ENCODE measurements around the gene SLC38A2.
A peak's percentile ranks its signal among the peaks of the same experiment; 100 is the strongest.

SLC38A2 gene

DNA sequence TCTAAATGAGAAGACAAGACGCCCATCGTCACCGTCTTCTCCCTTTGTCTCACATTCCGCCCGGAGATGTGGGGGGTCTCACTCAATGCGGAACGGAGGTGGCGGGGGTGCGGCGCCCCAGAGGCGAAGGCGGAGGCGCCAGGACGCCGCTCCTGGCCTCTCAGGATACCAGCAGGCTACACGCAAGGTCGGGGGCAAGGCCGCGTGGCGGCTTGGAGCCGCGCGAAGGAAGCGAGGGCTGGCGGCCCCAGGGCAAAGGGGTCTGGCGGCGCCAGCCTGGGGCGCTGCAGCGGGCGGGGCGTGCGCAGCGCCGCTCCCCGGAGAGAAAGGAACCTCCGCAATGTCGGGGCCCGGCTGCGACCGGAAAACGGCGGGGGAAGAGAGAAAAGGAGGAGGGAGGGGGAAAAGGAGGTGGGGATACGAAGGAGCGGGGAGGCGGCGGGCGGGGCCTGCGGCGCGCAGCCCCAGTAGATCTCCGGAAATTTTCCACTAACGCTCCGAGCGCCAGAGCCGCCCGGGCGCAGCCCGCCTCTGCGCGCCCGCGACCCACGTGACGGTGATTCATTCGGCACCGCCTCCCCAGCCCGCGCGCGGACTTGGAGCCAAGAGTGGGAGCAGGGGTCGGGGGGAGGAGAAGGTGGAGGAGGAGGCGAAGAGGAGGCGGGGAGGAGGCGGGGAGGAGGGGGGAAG, 10.5 kb upstream of the SLC38A2 start:
- peak; percentile 88 for DNase-seq (ENCODE audit: low read depth)
- peak overlapping the region; percentile 74 for H3K4me3 ChIP-seq (ENCODE audit: low read depth, low read length)
- TF ChIP-seq, protein P1, sequence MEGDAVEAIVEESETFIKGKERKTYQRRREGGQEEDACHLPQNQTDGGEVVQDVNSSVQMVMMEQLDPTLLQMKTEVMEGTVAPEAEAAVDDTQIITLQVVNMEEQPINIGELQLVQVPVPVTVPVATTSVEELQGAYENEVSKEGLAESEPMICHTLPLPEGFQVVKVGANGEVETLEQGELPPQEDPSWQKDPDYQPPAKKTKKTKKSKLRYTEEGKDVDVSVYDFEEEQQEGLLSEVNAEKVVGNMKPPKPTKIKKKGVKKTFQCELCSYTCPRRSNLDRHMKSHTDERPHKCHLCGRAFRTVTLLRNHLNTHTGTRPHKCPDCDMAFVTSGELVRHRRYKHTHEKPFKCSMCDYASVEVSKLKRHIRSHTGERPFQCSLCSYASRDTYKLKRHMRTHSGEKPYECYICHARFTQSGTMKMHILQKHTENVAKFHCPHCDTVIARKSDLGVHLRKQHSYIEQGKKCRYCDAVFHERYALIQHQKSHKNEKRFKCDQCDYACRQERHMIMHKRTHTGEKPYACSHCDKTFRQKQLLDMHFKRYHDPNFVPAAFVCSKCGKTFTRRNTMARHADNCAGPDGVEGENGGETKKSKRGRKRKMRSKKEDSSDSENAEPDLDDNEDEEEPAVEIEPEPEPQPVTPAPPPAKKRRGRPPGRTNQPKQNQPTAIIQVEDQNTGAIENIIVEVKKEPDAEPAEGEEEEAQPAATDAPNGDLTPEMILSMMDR (IDR thresholded peaks at IDR 0.05; ENCODE audit: low read depth, low read length, missing control alignments) = peak; percentile 22

DNA sequence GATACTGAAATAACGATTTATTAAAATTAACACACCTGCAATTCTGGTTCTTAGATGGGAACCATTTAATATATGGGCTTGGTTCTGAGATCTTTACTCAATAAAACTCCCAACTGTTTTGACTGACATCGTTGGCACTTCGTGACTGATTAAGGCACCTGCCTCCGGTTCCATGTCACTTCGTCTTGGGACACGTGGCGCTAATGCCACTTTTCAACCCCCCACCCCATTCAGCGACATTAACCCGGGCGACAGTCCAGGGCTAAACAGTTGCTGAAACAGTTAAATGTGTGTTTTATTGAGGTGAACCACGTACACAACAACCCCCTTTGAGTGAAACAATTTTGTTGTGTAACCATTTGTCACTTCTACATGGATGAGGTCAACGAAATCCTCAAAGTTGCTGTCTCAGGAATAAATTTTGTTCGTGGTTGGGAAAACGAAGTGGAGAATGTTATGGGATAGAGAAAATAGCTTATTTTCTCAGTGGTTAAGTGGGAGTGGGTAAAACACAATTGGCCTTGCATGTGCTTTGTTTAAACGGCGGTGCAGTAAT, 9.9 kb upstream of the SLC38A2 start:
- TF ChIP-seq, protein P1 (IDR thresholded peaks at IDR 0.05; ENCODE audit: low read depth, low read length, missing control alignments) = no peak
- DNase-seq (ENCODE audit: low read depth) = no peak
- peak overlapping the region; percentile 74 for H3K4me3 ChIP-seq (ENCODE audit: low read depth, low read length)

DNA sequence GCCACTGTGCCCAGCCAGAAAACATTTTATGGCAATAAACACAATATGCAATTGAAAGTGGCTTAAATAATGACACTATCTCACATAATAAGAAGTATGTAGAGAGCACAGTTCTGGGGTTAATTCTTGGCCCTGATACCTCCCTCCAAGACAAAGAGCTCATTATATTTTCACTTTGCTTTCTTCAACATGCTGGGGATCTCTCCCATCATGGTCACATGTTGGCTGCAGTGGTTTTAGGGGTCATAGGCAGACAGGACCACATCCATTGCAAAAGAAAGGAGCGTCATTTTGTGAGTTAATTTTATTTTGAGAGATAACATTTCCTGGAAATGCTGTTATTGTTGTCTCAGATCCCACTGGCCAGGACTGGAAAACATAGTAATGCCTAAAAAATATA, 8.3 kb upstream of the SLC38A2 start:
- TF ChIP-seq, protein P1 (IDR thresholded peaks at IDR 0.05; ENCODE audit: low read depth, low read length, missing control alignments) = no peak
- DNase-seq (ENCODE audit: low read depth) = no peak
- no peak overlapping the region for H3K4me3 ChIP-seq (ENCODE audit: low read depth, low read length)

DNA sequence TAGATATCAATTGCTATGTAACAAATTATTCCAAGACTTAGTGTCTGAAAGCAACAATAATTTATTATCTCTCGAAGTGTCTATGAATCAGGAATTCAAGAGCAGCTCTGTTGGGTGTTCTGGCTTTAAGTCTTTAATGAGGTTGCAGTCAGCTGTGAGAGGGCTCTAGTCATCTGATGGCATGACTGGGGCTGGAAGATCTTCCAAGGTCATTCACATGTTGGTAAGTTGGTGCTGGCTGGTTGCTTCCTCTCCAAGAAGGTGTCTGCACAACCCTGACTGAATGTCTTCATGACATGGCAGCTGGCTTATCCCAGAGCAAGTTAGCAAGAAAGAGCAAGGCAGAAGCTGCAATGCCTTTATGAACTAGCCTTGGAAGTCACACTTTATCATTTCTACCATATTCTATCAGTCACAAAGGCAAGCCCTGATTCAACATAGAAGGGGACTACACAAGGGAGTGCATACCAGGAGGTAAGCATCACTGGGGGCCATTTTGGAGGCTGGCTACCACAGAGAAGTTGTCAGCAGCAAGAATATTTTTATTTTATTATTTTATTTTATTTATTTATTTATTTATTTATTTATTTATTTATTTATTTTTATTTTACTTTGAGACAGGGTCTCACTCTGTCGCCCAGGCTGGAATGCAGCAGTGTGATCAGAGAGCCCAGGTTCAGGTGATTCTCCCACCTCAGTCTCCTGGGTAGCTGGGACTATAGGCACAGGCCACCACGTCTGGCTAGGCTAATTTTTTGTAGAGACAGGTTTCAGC, 7.6 kb upstream of the SLC38A2 start:
- no peak overlapping the region for H3K4me3 ChIP-seq (ENCODE audit: low read depth, low read length)
- TF ChIP-seq, protein P1 (IDR thresholded peaks at IDR 0.05; ENCODE audit: low read depth, low read length, missing control alignments) = no peak
- no peak for DNase-seq (ENCODE audit: low read depth)

DNA sequence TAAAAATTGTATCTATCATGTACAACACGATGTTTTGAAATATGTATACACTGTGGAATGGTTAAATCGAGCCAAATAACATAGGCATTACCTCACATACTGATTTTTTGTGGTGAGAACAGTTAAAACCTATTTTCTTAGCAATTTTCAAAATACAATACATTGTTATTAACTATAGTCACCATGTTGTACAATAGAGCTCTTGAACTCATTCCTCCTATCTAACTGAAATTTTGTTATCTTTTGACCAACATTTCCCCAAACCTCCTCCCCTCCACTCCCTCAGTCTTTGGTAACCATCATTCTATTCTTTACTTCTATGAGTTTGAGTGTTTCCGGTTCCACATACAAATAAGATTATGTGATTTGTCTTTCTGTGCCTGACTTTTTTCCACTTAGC, 6.8 kb upstream of the SLC38A2 start:
- TF ChIP-seq, protein P1 (IDR thresholded peaks at IDR 0.05; ENCODE audit: low read depth, low read length, missing control alignments) = no peak
- no peak overlapping the region for H3K4me3 ChIP-seq (ENCODE audit: low read depth, low read length)
- no peak for DNase-seq (ENCODE audit: low read depth)

DNA sequence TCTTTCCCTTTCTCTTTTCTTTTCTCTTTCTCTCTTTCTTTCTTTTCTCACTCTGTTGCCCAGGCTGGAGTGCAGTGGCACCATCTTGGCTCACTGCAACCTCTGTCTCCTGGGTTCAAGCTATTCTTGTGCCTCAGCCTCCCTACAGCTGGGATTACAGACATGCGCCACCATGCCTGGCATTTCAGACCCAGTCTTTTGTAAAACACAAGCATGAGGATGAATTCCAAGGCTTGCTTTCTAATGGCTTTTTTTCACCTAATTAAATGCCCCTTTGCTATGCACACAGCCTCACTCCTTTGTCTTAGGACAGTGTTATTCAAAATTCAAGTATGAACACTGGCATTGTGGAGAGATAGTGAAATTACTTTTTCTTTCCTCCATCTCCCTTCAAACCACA, 6.0 kb upstream of the SLC38A2 start:
- no peak for DNase-seq (ENCODE audit: low read depth)
- TF ChIP-seq, protein P1 (IDR thresholded peaks at IDR 0.05; ENCODE audit: low read depth, low read length, missing control alignments) = no peak
- H3K4me3 ChIP-seq (ENCODE audit: low read depth, low read length) = no peak overlapping the region

Data from GM12864 (cell line).